KOPT-K1 (cell line): Measurements from ENCODE around the gene SNCG.
"Not testable (repeated sequence)": the region's sequence is repeated elsewhere in the genome, so short reads cannot be mapped to it uniquely, and the experiment has no call there.

ENCODE experiments used
- H3K27ac ChIP-seq: fragments of 200-600 bp; sonication (generic); 2 replicates; pipeline ENCODE4 v1.5.1; 2016; ENCODE audit warnings: antibody characterized with exemption, mild to moderate bottlenecking, low read depth, low read length; ENCODE audit not compliant: poor library complexity, severe bottlenecking
- H3K36me3 ChIP-seq: fragments of 200-600 bp; sonication (generic); 2 replicates; pipeline ENCODE4 v1.5.1; 2017; ENCODE audit warnings: antibody characterized with exemption, mild to moderate bottlenecking, low read length, moderate library complexity; ENCODE audit not compliant: insufficient read depth
- H3K9me3 ChIP-seq: fragments of 200-600 bp; sonication (generic); 2 replicates; pipeline ENCODE4 v1.5.1; 2017; ENCODE audit warnings: antibody characterized with exemption, low read length, mild to moderate bottlenecking; ENCODE audit not compliant: insufficient read depth, poor library complexity, severe bottlenecking

The SNCG gene

DNA sequence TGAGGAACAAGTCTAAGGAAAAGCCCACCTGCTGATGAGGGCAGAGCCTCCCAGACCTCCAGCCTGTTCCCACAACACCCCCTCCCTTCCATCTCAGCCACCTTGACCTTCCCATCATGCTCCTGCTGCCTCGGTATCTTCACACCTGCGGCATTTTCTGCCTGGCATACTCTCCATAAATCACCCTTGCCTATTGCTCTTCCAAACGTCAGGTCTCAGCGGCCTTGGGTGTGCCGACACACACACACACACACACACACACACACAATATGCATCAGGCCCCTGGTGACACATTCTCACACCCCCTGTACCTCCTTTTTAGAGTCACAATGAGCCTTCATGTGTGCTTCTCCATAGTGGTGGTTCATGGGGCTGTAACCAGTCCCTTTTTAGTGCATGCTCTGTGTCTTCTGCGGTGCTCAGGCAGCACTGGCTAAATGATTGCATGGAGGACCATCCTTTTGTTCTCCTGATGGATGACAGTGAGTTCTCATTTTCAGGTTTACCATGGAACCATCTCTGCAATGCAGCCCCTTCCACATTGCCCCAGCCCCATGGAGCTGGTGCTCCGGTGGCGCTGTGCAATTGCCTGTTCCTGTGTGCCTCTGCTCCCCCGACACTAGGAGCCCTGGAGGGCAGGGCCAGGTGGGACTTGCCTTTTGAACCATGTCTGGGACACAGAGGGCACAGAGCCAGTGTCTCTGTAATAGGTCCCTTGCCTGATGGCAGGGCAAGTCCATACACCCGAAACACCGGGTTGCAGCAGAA is 14.4 kb downstream of the SNCG start:
- H3K36me3 ChIP-seq, result no peaks in the 10 kb centered on the region
- H3K9me3 ChIP-seq, result no peaks in the 10 kb centered on the region
- no peak overlapping the region for H3K27ac ChIP-seq

DNA sequence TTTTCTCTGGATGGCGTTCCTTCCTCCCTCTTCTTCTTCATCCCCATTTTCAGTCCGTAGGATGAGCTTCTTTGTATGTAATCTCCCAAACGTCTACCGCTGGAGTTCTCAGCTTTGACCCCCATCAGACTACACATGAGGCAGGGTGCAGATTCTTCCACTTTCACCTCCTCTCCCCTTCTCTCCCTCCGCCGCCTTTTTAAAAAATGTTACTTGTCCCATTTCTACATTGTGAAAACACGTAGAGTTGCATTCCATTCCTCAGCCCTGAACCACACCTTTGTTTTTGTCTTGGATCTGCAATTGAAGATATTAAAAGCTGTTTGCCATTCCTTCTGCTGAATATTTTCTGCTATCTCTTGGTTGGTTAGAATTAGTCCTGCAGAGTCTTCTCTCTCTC is 16.1 kb downstream of the SNCG start:
- no peaks in the 10 kb centered on the region for H3K9me3 ChIP-seq
- no peak overlapping the region for H3K27ac ChIP-seq
- H3K36me3 ChIP-seq, result no peaks in the 10 kb centered on the region

- no peak overlapping the region for H3K27ac ChIP-seq
- no peaks in the 10 kb centered on the region for H3K36me3 ChIP-seq
- no peaks in the 10 kb centered on the region for H3K9me3 ChIP-seq
These were observed 18.1 kb downstream of the SNCG start for GRCh38 chr10:86976362-86977056.

DNA sequence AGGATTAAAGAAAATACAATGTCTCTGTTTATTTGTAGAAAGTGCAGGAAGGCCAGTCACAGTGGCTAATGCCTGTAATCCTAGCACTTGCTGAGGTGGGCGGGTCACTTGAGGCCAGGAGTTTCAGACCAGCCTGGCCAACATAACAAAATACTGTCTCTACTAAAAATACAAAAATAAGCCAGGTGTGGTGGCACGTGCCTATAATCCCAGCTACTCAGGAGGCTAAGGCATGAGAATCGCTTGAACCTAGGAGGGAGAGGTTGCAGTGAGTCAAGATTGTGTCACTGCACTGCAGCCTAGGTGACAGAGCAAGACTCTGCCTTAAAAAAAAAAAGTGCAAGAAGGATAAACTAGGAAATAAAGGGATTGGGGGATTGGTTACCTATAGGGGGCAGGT is 20.1 kb downstream of the SNCG start:
- H3K27ac ChIP-seq, H3K9me3 ChIP-seq, H3K36me3 ChIP-seq: not testable (repeated sequence)

GRCh38 chr10:86979296-86979818 is 21.0 kb downstream of the SNCG start:
- no peaks in the 10 kb centered on the region for H3K36me3 ChIP-seq
- H3K27ac ChIP-seq, result no peak overlapping the region
- no peaks in the 10 kb centered on the region for H3K9me3 ChIP-seq

DNA sequence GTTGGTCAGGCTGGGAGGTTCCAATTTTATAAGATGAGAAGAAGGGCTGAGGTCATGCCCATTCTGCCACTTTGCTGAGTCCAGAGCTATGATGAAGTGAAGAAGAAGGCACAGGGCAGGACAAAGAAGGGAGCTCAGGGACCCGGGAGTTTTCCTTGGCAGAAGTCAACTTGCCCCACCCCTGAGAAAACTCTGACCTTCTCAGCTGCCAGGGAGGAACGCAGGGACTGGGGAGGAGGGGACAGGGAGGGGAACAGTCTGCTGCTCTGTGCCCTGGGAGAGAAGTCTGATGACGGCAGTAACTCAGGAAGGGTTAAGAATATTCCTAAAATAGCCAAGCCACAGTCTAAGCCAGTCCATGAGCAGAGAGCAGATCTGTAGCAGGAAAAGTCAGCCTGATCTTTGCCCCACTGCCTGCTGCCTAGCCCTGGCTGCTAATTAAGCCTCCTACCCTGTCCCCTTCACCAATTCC is 21.6 kb downstream of the SNCG start:
- H3K36me3 ChIP-seq, result no peaks in the 10 kb centered on the region
- no peaks in the 10 kb centered on the region for H3K9me3 ChIP-seq
- H3K27ac ChIP-seq, result no peak overlapping the region

DNA sequence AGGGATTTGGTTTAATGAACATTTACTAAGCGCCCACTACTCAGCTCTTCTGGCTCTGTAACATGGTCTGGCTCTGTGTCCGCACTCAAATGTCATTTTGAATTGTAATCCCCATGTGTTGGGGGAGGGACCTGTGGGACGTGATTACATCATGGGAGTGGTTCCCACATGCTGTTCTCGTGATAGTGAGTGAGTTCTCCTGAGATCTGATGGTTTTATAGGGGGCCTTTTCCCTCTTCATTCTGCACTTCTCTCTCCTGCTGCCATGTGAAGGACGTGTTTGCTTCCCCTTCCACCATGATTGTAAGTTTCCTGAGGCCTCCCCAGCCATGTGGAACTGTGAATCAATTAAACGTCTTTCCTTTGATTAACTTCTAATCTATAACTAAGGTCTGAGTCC is 22.6 kb downstream of the SNCG start:
- H3K27ac ChIP-seq, H3K9me3 ChIP-seq, H3K36me3 ChIP-seq: not testable (repeated sequence)

GRCh38 chr10:86981716-86982115 is 23.3 kb downstream of the SNCG start:
- no peak overlapping the region for H3K27ac ChIP-seq
- H3K9me3 ChIP-seq, result no peaks in the 10 kb centered on the region
- H3K36me3 ChIP-seq, result no peaks in the 10 kb centered on the region

GRCh38 chr10:86984498-86984897 is 26.1 kb downstream of the SNCG start:
- not testable (repeated sequence) for H3K36me3 ChIP-seq, H3K27ac ChIP-seq, H3K9me3 ChIP-seq

- H3K36me3 ChIP-seq, result no peaks in the 10 kb centered on the region
- no peaks in the 10 kb centered on the region for H3K9me3 ChIP-seq
- H3K27ac ChIP-seq, result no peak overlapping the region
These were observed 30.1 kb downstream of the SNCG start for GRCh38 chr10:86988520-86988919.

GRCh38 chr10:86991362-86991761 is 33.0 kb downstream of the SNCG start:
- H3K9me3 ChIP-seq, H3K36me3 ChIP-seq, H3K27ac ChIP-seq: not testable (repeated sequence)

DNA sequence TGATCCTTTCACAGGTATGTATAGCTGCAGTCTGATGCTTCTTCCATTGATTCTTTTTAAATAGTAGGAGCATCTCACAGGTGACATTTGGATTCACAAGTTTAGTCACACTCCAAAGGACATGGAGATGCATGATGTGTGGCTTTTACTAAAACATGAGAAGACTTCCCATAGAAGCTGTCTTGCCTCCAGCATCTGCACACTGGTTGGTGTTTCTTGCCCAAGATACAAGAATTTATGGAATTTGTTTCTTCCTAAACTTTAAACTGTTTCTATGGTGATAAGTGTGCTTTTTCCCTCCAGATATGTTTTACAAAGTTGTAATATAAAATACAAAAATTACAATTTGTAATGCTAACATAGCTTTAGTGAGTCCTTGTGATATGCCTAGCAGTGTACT is 34.1 kb downstream of the SNCG start:
- Histone ChIP-seq H3K27ac (no peak overlapping the region), H3K36me3 (no peaks in the 10 kb centered on the region), H3K9me3 (no peaks in the 10 kb centered on the region)

GRCh38 chr10:86992929-86993328 is 34.5 kb downstream of the SNCG start:
- no peaks in the 10 kb centered on the region for H3K9me3 ChIP-seq
- H3K36me3 ChIP-seq, result no peaks in the 10 kb centered on the region
- no peak overlapping the region for H3K27ac ChIP-seq

GRCh38 chr10:86999802-87000403 is 41.5 kb downstream of the SNCG start:
- H3K9me3 ChIP-seq, H3K27ac ChIP-seq, H3K36me3 ChIP-seq: not testable (repeated sequence)

DNA sequence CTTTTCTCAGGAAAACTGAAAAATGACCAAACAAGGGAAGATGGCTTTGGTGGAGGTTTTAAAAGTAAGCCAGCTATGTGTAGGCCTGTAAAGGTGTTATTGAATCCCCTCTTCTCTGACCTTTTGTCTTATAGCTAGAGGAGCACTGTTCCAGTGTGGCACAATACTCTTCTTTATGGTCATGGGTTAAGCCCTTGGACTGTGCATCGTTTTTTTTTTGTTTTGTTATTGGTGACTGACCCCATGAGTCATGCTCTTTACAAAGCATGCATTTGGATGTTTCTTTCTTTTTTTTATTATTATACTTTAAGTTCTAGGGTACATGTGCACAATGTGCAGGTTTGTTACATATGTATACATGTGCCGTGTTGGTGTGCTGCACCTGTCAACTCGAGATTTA is 42.1 kb downstream of the SNCG start:
- H3K27ac ChIP-seq, result no peak overlapping the region
- no peaks in the 10 kb centered on the region for H3K36me3 ChIP-seq

More for the DNA sequence above, 42.1 kb downstream of the SNCG start:
- H3K9me3 ChIP-seq, result no peaks in the 10 kb centered on the region
